Kidney epithelial cell (primary cell): ENCODE results near the gene RPS6KB2. TPM values are rescaled to one million over a fixed set of nuclear protein-coding genes. Genes with fewer than 3 reads are reported as not detected.
"Not testable (repeated sequence)": the region's sequence is repeated elsewhere in the genome, so short reads cannot be mapped to it uniquely, and the experiment has no call there.

Experiments
- DNase-seq: peaks from one replicate; pipeline ENCODE4 v3.0.0-alpha.2; 2010; ENCODE audit warnings: low read depth
- H3K27me3 ChIP-seq: 2 replicates; pipeline ENCODE4 v1.6.0; 2011; ENCODE audit warnings: low read length; ENCODE audit not compliant: control insufficient read depth, insufficient read depth
- H3K36me3 ChIP-seq: 2 replicates; pipeline ENCODE4 v1.5.1; 2011; ENCODE audit warnings: low read length; ENCODE audit not compliant: control insufficient read depth, insufficient read depth
- H3K4me3 ChIP-seq: 2 replicates; pipeline ENCODE4 v1.5.1; 2011; ENCODE audit warnings: low read depth, mild to moderate bottlenecking, control low read depth, low read length
- CTCF ChIP-seq: IDR thresholded peaks from 2 replicates; pipeline ENCODE4 v1.5.1; 2011; ENCODE audit warnings: mild to moderate bottlenecking, moderate library complexity, low read length, control low read depth, inconsistent platforms; ENCODE audit not compliant: insufficient read depth, poor library complexity, severe bottlenecking
- total RNA-seq: library from RNA; depleted of rRNA; stranded (reverse); fragments of >200 nt; gene quantifications from 2 replicates; pipeline ENCODE4 v1.2.3, GENCODE V29; 2015

The RPS6KB2 gene
- total RNA-seq, 1 donor from 2014 or later: 64.6 TPM

- DNase-seq: no peak
- Histone ChIP-seq H3K27me3 (no peaks in the 10 kb centered on the region), H3K4me3 (no peak overlapping the region), H3K36me3 (no peaks in the 10 kb centered on the region)
- TF ChIP-seq CTCF: no peak
These were observed 5.4 kb upstream of the RPS6KB2 start for GRCh38 chr11:67422891-67423290.

- DNase-seq: no peak
- no peaks in the 10 kb centered on the region for H3K27me3 ChIP-seq
- TF ChIP-seq CTCF: no peak
These were observed 4.8 kb upstream of the RPS6KB2 start for GRCh38 chr11:67423466-67423865.

GRCh38 chr11:67423891-67424613 lies 4.2 kb upstream of the RPS6KB2 start:
- DNase-seq: no peak
- Histone ChIP-seq H3K4me3 (no peak overlapping the region), H3K27me3 (no peaks in the 10 kb centered on the region), H3K36me3 (no peaks in the 10 kb centered on the region)
- TF ChIP-seq CTCF: no peak

More at GRCh38 chr11:67423466-67423865, 4.8 kb upstream of the RPS6KB2 start:
- no peaks in the 10 kb centered on the region for H3K36me3 ChIP-seq
- no peak overlapping the region for H3K4me3 ChIP-seq

- DNase-seq, H3K36me3 ChIP-seq, H3K27me3 ChIP-seq: not testable (repeated sequence)
- peak overlapping the region; percentile 64 for H3K4me3 ChIP-seq
These were observed 882 bp upstream of the RPS6KB2 start for GRCh38 chr11:67427364-67427859.

GRCh38 chr11:67429038-67429668 lies 859 bp downstream of the RPS6KB2 start:
- Histone ChIP-seq H3K27me3 (no peaks in the 10 kb centered on the region), H3K4me3 (peak overlapping the region; percentile 64), H3K36me3 (no peaks in the 10 kb centered on the region)
- TF ChIP-seq CTCF: no peak
- no peak for DNase-seq

GRCh38 chr11:67429722-67430121 lies 1.4 kb downstream of the RPS6KB2 start:
- no peak for TF ChIP-seq CTCF
- Histone ChIP-seq H3K4me3 (no peak overlapping the region), H3K36me3 (no peaks in the 10 kb centered on the region), H3K27me3 (no peaks in the 10 kb centered on the region)
- DNase-seq: no peak
